GM12892 (cell line): ENCODE results near the gene KIR2DL1.

Source experiments
- POLR2A ChIP-seq: IDR thresholded peaks from 2 replicates; pipeline ENCODE4 v1.6.1; 2011; ENCODE audit warnings: low read depth, low read length, control low read depth
- POLR2AphosphoS5 ChIP-seq: IDR thresholded peaks from 2 replicates; pipeline ENCODE4 v1.6.1; 2011; ENCODE audit warnings: low read depth, low read length, control low read depth
- TAF1 ChIP-seq: IDR thresholded peaks from 2 replicates; pipeline ENCODE4 v1.6.1; 2011; ENCODE audit warnings: low read depth, mild to moderate bottlenecking, control low read depth, low read length, borderline replicate concordance

DNA sequence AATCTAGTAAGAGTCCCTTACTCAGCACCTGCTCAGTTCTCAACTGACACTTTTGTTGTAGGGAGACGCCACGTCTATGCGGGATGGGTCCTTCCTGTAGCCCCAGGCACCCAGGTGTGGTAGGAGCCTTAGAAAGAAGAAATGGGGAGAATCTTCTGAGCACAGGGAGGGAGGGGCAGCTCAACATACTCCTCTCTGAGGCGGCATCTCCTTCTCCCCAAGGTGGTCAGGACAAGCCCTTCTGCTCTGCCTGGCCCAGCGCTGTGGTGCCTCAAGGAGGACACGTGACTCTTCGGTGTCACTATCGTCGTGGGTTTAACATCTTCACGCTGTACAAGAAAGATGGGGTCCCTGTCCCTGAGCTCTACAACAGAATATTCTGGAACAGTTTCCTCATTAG, 35.0 kb downstream of the KIR2DL1 start:
- TF ChIP-seq TAF1 (no peak), POLR2A (no peak), POLR2AphosphoS5 (no peak)
